Measurements from ENCODE around the gene ATP8B1. TPM values are rescaled to one million over a fixed set of nuclear protein-coding genes. Genes with fewer than 3 reads are reported as not detected.

Gene ATP8B1
- total RNA-seq, 2 donors from 2014 or later: 18.5 to 41.5 TPM

DNA sequence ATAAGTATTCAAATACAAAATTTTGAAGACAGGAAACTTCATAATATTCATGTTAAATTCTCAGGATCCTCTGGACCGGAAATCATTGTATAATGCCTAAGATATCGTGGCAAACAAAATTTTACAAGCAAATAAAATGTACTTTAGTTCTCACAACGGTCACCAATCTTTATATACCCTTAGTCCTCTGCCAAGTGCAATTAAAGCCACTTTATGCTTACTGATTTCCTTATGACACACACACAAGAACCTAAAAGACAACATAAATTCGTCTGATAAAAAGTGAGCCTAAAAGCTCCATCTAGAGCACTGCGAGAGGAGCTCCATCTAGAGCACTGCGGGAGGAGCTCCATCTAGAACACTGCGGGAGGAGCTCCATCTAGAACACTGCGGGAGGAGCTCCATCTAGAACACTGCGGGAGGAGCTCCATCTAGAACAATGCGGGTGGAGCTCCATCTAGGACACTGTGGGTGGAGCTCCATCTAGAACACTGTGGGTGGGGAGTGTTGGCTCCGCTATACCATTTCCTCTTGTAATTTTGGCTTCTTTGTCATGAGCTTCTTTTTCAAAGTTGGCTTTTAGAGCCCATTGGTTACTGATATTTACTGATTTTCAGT lies 15.9 kb downstream of the ATP8B1 start:
- TF ChIP-seq, protein P1, sequence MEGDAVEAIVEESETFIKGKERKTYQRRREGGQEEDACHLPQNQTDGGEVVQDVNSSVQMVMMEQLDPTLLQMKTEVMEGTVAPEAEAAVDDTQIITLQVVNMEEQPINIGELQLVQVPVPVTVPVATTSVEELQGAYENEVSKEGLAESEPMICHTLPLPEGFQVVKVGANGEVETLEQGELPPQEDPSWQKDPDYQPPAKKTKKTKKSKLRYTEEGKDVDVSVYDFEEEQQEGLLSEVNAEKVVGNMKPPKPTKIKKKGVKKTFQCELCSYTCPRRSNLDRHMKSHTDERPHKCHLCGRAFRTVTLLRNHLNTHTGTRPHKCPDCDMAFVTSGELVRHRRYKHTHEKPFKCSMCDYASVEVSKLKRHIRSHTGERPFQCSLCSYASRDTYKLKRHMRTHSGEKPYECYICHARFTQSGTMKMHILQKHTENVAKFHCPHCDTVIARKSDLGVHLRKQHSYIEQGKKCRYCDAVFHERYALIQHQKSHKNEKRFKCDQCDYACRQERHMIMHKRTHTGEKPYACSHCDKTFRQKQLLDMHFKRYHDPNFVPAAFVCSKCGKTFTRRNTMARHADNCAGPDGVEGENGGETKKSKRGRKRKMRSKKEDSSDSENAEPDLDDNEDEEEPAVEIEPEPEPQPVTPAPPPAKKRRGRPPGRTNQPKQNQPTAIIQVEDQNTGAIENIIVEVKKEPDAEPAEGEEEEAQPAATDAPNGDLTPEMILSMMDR (IDR thresholded peaks at IDR 0.05): no peak
- TF ChIP-seq POLR2A (IDR thresholded peaks at IDR 0.05): no peak
- Histone ChIP-seq H3K4me3 (no peak overlapping the region), H3K27me3 (no peaks in the 10 kb centered on the region), H3K27ac (peak overlapping the region in 2 of 4 donors; percentile 83 to 84), H3K36me3 (replicated peaks in 1 of 2; ENCODE audit: insufficient read depth in 1 of 2, low read depth in 2 of 2) (no peaks in the 10 kb centered on the region), H3K9me3 (no peaks in the 10 kb centered on the region), H3K4me1 (peaks cover 72% of the 10 kb centered on the region)
- WGBS, 2 donors: 81 to 87% methylated on average over 11 of the region's 11 CpGs
- no peak for ATAC-seq
- no peak for DNase-seq
- intact Hi-C loops (cut with DNase I): no loop called here

DNA sequence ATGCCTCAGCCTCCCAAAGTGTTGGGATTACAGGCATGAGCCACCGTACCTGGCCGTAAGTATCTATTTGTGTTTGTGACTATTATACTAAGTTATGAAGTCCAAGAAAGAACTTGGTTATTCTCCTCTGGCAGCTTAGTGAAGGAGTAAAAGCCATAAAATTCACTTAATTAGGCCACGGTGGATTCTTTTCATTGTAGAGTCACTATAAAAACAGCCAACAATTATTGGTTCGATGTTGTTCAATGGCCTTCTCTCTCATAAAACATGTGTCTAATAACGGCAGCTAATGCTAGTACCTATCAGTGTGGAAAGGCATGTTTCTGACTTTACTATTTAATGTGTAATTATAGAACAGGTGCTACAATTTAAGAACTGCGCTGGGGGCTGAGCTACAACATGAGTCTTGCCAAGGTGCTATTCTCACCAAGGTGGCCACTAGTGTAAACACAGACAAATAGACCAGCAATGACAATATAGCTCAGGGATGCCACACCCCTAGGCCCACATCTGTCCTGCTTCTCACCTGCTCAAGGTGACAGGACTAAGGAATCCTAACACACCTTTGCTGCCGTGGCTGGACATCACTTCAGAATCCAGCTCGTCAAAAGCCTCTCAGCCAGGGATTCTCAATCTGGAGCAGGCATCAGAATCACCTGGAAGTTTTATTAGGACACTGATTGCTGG lies 17.2 kb downstream of the ATP8B1 start:
- H3K9me3 ChIP-seq: no peaks in the 10 kb centered on the region
- H3K4me3 ChIP-seq: no peak overlapping the region
- H3K27ac ChIP-seq: peak overlapping the region; percentile 20 to 28 (median 24)
- ATAC-seq (no peak), DNase-seq (peak in 1 of 4 donors; percentile 34)
- intact Hi-C loops (cut with DNase I): no loop called here
- TF ChIP-seq, protein P1 (IDR thresholded peaks at IDR 0.05): no peak
- TF ChIP-seq POLR2A (IDR thresholded peaks at IDR 0.05): no peak
- 56 to 68% methylated on average over 8 of the region's 8 CpGs for WGBS, 2 donors
- H3K27me3 ChIP-seq: no peaks in the 10 kb centered on the region
- peaks cover 76% of the 10 kb centered on the region for H3K4me1 ChIP-seq
- H3K36me3 ChIP-seq (replicated peaks in 1 of 2; ENCODE audit: insufficient read depth in 1 of 2, low read depth in 2 of 2): no peaks in the 10 kb centered on the region

DNA sequence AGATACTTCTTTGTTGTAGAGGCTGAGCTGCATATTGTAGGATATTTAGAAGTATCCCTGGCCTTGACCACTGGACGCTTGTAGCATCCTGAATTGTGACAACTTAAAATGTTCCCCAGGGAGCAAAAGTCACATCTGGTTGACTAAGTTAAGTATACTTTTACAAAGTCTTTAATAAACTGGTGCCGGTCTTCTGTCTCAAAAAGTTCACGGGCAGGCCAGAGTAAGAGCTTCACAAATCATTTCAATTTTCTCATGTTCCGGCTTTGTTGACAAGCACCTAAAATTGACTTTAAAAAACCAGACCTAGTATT lies 18.4 kb downstream of the ATP8B1 start:
- H3K27ac ChIP-seq: no peak overlapping the region
- DNase-seq (no peak), ATAC-seq (no peak)
- peaks cover 75% of the 10 kb centered on the region for H3K4me1 ChIP-seq
- TF ChIP-seq, protein P1 (IDR thresholded peaks at IDR 0.05): no peak
- no peak for TF ChIP-seq POLR2A (IDR thresholded peaks at IDR 0.05)
- H3K27me3 ChIP-seq: no peaks in the 10 kb centered on the region
- H3K4me3 ChIP-seq: no peak overlapping the region
- H3K36me3 ChIP-seq (replicated peaks in 1 of 2; ENCODE audit: insufficient read depth in 1 of 2, low read depth in 2 of 2): no peaks in the 10 kb centered on the region
- intact Hi-C loops (cut with DNase I): no loop called here
- H3K9me3 ChIP-seq: no peaks in the 10 kb centered on the region
- WGBS, 2 donors: 88 to 92% methylated on average over 4 of the region's 4 CpGs

DNA sequence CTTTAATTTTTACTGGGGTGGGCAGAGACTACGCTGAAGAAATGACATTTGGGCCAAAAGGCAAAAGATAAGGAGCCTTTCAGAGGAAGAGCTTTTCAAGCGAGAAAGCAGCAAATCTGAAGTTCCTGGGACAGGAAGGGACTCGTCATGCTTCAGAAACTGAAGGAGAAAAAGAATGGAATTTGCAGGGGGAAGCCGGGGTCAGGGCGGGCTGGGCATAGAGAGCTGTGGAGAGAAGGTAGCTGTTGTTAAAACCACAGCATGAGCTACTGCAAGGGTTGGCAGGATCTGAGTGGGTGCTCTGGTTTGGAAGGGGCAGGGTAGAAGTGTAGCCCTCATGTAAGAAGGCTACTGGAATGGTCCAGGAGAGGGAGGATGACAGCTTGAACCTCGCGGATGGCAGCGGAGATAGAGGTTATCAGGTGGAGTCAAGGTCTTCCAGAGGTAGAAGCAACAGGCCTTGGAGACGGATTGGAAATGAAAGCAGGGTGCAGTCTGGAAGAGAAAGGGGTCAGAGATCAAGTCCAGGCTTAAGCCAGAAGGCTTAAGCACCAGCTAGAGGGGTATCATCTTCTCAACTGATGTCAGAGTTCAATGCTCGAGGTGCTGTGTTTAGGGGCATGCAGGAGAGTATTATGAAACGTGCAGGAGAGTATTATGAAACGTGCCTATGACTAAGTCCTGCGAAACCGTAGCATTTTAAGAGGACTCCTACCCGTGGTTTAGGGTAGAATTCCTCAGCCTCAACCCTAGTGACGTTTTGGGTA lies 18.9 kb downstream of the ATP8B1 start:
- TF ChIP-seq POLR2A (IDR thresholded peaks at IDR 0.05): no peak
- TF ChIP-seq, protein P1 (IDR thresholded peaks at IDR 0.05): no peak
- H3K36me3 ChIP-seq (replicated peaks in 1 of 2; ENCODE audit: insufficient read depth in 1 of 2, low read depth in 2 of 2): no peaks in the 10 kb centered on the region
- DNase-seq: no peak
- H3K9me3 ChIP-seq: no peaks in the 10 kb centered on the region
- no peak for ATAC-seq
- no peak overlapping the region for H3K4me3 ChIP-seq
- H3K4me1 ChIP-seq: peaks cover 70% of the 10 kb centered on the region
- intact Hi-C loops (cut with DNase I): no loop called here
- WGBS, 2 donors: 69 to 72% methylated on average over 16 of the region's 16 CpGs
- peak overlapping the region in 1 of 4 donors; percentile 2 for H3K27ac ChIP-seq
- H3K27me3 ChIP-seq: no peaks in the 10 kb centered on the region

Measured in body of pancreas (tissue), 4 donors.